ENCODE data around the gene SNAPC2. TPM values are rescaled to one million over a fixed set of nuclear protein-coding genes. Genes with fewer than 3 reads are reported as not detected.

Gene SNAPC2
- total RNA-seq, 1 donor from 2014 or later, result 32.0 TPM

- Histone ChIP-seq H3K4me3 (ENCODE audit: low read depth, low read length) (no peak overlapping the region), H3K36me3 (ENCODE audit: control insufficient read depth, insufficient read depth, low read length) (peaks cover 7% of the 10 kb centered on the region), H3K27me3 (ENCODE audit: control insufficient read depth, insufficient read depth, low read length) (no peaks in the 10 kb centered on the region)
- no peak for TF ChIP-seq CTCF (IDR thresholded peaks at IDR 0.05; ENCODE audit: insufficient read depth, low read length, poor library complexity, severe bottlenecking)
- DNase-seq (ENCODE audit: low read depth), result no peak
Observed at GRCh38 chr19:7969555-7969939, 49.4 kb downstream of the SNAPC2 start.

- peak; percentile 89 for TF ChIP-seq CTCF (IDR thresholded peaks at IDR 0.05; ENCODE audit: insufficient read depth, low read length, poor library complexity, severe bottlenecking)
- H3K36me3 ChIP-seq (ENCODE audit: control insufficient read depth, insufficient read depth, low read length), result peaks cover 7% of the 10 kb centered on the region
- H3K4me3 ChIP-seq (ENCODE audit: low read depth, low read length), result no peak overlapping the region
- no peak for DNase-seq (ENCODE audit: low read depth)
- H3K27me3 ChIP-seq (ENCODE audit: control insufficient read depth, insufficient read depth, low read length), result no peaks in the 10 kb centered on the region
Observed at GRCh38 chr19:7970716-7971448, 50.7 kb downstream of the SNAPC2 start.

- Histone ChIP-seq H3K4me3 (ENCODE audit: low read depth, low read length) (no peak overlapping the region), H3K36me3 (ENCODE audit: control insufficient read depth, insufficient read depth, low read length) (peaks cover 7% of the 10 kb centered on the region), H3K27me3 (ENCODE audit: control insufficient read depth, insufficient read depth, low read length) (no peaks in the 10 kb centered on the region)
- TF ChIP-seq CTCF (IDR thresholded peaks at IDR 0.05; ENCODE audit: insufficient read depth, low read length, poor library complexity, severe bottlenecking), result no peak
- no peak for DNase-seq (ENCODE audit: low read depth)
Observed at GRCh38 chr19:7971553-7972520, 51.7 kb downstream of the SNAPC2 start.

Other genes with a start within 250 kb of the SNAPC2 start
- gene MCEMP1, start 243.2 kb upstream of the SNAPC2 start, total RNA-seq, result not detected in 2 replicates
- gene TRAPPC5, start 239.5 kb upstream of the SNAPC2 start, total RNA-seq, result 117 and 148 TPM in 2 replicates
- not detected in 2 replicates for gene FCER2, start 218.2 kb upstream of the SNAPC2 start, total RNA-seq
- not detected in 2 replicates for gene CLEC4G, start 188.2 kb upstream of the SNAPC2 start, total RNA-seq
- gene CD209, start 172.8 kb upstream of the SNAPC2 start, total RNA-seq, result 0.04 and 0.07 TPM in 2 replicates
- 0.27 TPM in 1 of 2 replicates, not detected in the other for gene CLEC4M, start 157.1 kb upstream of the SNAPC2 start, total RNA-seq
- 9.9 and 16.4 TPM in 2 replicates for gene EVI5L, start 90.1 kb upstream of the SNAPC2 start, total RNA-seq
- 1.0 and 1.2 TPM in 2 replicates for gene PRR36, start 45.9 kb upstream of the SNAPC2 start, total RNA-seq
- 11.6 and 15.1 TPM in 2 replicates for gene LRRC8E, start 31.8 kb upstream of the SNAPC2 start, total RNA-seq
- 15.0 and 19.7 TPM in 2 replicates for gene MAP2K7, start 16.5 kb upstream of the SNAPC2 start, total RNA-seq
- 0.14 and 4.5 TPM in 2 replicates for gene TGFBR3L, start 5.5 kb upstream of the SNAPC2 start, total RNA-seq
- gene CTXN1, start 5.8 kb downstream of the SNAPC2 start, total RNA-seq, result 15.7 and 16.1 TPM in 2 replicates
- gene TIMM44, start 23.3 kb downstream of the SNAPC2 start, total RNA-seq, result 80.5 and 83.9 TPM in 2 replicates
- 62.3 and 65.9 TPM in 2 replicates for gene ELAVL1, start 85.3 kb downstream of the SNAPC2 start, total RNA-seq
- gene CCL25, start 132.4 kb downstream of the SNAPC2 start, total RNA-seq, result not detected in 2 replicates
- 0.04 and 2.9 TPM in 2 replicates for gene FBN3, start 229.3 kb downstream of the SNAPC2 start, total RNA-seq

Measured in kidney epithelial cell (primary cell).